Stomach smooth muscle (tissue), 2 donors: ENCODE results near the gene ZMYM3.
"Not testable (repeated sequence)": the region's sequence is repeated elsewhere in the genome, so short reads cannot be mapped to it uniquely, and the experiment has no call there.

Source experiments
- H3K27ac ChIP-seq: one replicate; pipeline ENCODE4 v1.7.0; 2013; ENCODE audit warnings: mild to moderate bottlenecking, low read length, inconsistent platforms
- H3K27me3 ChIP-seq, 2 donors: one replicate each; pipeline ENCODE4 v1.7.0; 2013; ENCODE audit warnings: low read length in 2 of 2; ENCODE audit not compliant: insufficient read depth in 2 of 2, control insufficient read depth in 1 of 2
- H3K36me3 ChIP-seq, 2 donors: one replicate each; pipeline ENCODE4 v1.7.0; 2013; ENCODE audit warnings: low read length in 2 of 2; ENCODE audit not compliant: control insufficient read depth in 2 of 2, insufficient read depth in 2 of 2
- H3K4me1 ChIP-seq: one replicate; pipeline ENCODE4 v1.7.0; 2013; ENCODE audit warnings: low read length; ENCODE audit not compliant: control insufficient read depth, insufficient read depth
- H3K4me3 ChIP-seq, 2 donors: one replicate each; pipeline ENCODE4 v1.7.0; 2013; ENCODE audit warnings: low read length in 2 of 2
- H3K9ac ChIP-seq, 2 donors: one replicate each; pipeline ENCODE4 v1.7.0; 2013; ENCODE audit warnings: low read length in 2 of 2, mild to moderate bottlenecking in 1 of 2
- H3K9me3 ChIP-seq, 2 donors: one replicate each; pipeline ENCODE4 v1.7.0; 2013; ENCODE audit warnings: low read length in 2 of 2; ENCODE audit not compliant: control insufficient read depth in 2 of 2
- donor health status: healthy.
- donor health status: Pancreatic carcinoma.

ZMYM3 gene

GRCh38 chrX:71254092-71254963 is at the start of gene ZMYM3:
Gene ZMYM3 (minus strand): TSS chrX:71254140. CDS start chrX:71253255, 885 bp downstream.
- Histone ChIP-seq H3K4me3 (peak within 1 kb of the TSS; percentile 70 to 79), H3K36me3 (peaks cover 0 to 4% of the 10 kb centered on the region in 2 donors), H3K27ac (peak within 1 kb of the TSS; percentile 84), H3K9me3 (no peaks in the 10 kb centered on the region), H3K27me3 (peaks cover 0 to 8% of the 10 kb centered on the region in 2 donors), H3K9ac (peak within 1 kb of the TSS; percentile 74 to 79), H3K4me1 (peaks cover 20% of the 10 kb centered on the region)

DNA sequence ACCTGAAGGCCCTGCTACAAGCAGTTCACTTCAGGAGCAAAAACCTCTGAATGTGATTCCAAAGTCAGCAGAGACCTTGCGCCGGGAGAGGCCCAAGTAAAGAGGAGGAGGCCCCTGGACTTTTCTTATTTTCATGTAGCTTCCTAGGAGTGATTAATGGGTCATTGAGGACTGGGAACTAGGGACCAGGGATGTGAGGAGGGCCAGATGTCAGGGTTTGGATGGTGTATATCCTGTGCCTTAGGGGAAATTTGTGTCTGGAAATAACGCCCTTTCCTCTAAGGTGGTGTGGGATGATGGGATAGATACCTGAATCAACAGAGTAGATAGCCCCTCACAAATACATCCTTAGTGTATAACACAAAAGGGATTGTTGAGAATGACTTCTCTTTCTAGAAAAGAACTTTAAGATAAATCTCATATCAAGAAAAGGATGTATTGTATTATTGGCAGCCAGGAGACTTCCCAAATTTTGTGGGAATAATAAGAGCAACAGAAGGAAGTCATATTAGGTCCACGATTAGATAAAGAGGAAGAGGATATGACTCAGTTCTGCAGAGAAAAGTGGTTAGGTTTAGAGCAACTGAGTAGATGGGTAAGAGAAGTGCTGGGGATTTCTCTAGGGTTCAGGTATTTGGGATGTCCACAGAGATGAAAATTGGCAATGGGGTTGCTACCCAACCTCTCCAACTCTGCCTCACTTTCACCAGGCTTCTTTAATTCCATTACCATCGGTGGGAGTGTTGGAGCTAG is 48.7 kb upstream of the ZMYM3 start:
- peak overlapping the region; percentile 54 to 69 for H3K4me3 ChIP-seq

DNA sequence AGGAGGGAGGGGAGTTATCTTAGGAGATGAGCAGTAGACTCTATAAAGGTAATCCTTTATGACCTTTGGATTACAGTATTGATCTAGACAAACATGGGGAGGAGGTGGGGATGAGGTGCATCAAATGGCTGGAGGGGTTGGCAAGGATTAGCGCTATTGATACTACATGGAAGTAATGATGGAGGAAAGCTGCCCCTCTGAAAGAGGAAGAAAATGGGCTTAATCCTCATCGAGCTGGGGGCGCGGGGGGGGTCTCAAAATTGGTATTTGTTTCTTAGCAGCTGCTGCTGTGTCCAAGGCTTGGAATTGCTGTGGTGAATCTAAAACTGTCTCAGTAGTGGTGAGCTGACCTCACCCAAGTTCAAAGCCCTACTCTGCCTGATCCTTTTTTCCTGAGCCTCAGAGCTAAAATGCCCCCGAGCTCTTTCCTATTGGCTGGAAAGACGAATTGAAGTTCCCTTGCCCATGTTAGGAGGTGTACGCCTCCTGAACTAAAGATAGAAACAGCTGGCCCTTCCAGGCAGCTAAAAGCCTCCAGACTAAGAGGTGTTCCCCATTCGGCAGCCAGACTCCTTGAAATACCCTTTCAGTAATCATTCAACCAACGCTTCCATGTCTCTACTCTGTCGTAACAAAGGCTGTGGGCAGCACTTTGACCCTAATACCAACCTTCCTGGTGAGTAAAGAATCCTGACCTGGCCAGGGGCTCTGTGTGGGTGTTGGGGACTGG is 47.4 kb upstream of the ZMYM3 start, which contains the start of gene ITGB1BP2:
ITGB1BP2 (plus strand) TSS at position 556 of the 730 bp plus-strand sequence; CDS start at position 613, 57 bp downstream.
- no peaks in the 10 kb centered on the region for H3K9me3 ChIP-seq
- H3K9ac ChIP-seq = peak within 1 kb of the TSS; percentile 61 to 64
- H3K4me3 ChIP-seq = peak within 1 kb of the TSS; percentile 54 to 69
- peaks cover 11% of the 10 kb centered on the region for H3K4me1 ChIP-seq
- H3K36me3 ChIP-seq = peaks cover 23 to 33% of the 10 kb centered on the region in 2 donors
- H3K27me3 ChIP-seq = no peaks in the 10 kb centered on the region
- H3K27ac ChIP-seq = peak within 1 kb of the TSS; percentile 58

More for the DNA sequence above, 48.7 kb upstream of the ZMYM3 start:
- Histone ChIP-seq H3K9ac (peak overlapping the region; percentile 42 to 61), H3K36me3 (peaks cover 15 to 21% of the 10 kb centered on the region in 2 donors), H3K9me3 (no peaks in the 10 kb centered on the region), H3K27ac (peak overlapping the region; percentile 58), H3K27me3 (no peaks in the 10 kb centered on the region), H3K4me1 (peaks cover 11% of the 10 kb centered on the region)

DNA sequence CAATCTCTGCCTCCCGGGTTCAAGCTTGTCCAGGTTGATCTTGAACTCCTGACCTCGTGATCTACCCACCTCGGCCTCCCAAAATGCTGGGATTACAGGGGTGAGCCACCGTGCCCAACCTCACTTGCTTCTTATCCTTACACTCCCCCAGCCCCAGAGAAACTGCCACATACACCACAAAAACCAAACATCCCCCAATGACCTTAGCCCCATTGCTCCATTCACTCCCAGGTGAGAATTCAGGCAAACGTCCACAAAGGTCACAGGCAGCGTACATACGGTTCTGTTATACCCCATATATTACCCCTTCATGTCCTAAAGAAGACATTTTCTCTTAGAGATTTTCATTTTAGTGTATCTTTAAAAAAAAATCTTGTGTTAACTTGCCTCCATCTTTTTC is 46.6 kb upstream of the ZMYM3 start:
- peaks cover 24 to 32% of the 10 kb centered on the region in 2 donors for H3K36me3 ChIP-seq

GRCh38 chrX:71300064-71300463 is 46.1 kb upstream of the ZMYM3 start:
- H3K9me3 ChIP-seq, H3K27me3 ChIP-seq, H3K4me3 ChIP-seq, H3K27ac ChIP-seq, H3K9ac ChIP-seq: not testable (repeated sequence)
- Histone ChIP-seq H3K36me3 (peaks cover 24 to 28% of the 10 kb centered on the region in 2 donors), H3K4me1 (peaks cover 11% of the 10 kb centered on the region)

More for the DNA sequence above, 46.6 kb upstream of the ZMYM3 start:
- H3K9ac ChIP-seq, H3K4me3 ChIP-seq, H3K27ac ChIP-seq, H3K9me3 ChIP-seq, H3K27me3 ChIP-seq: not testable (repeated sequence)
- H3K4me1 ChIP-seq = peaks cover 11% of the 10 kb centered on the region

DNA sequence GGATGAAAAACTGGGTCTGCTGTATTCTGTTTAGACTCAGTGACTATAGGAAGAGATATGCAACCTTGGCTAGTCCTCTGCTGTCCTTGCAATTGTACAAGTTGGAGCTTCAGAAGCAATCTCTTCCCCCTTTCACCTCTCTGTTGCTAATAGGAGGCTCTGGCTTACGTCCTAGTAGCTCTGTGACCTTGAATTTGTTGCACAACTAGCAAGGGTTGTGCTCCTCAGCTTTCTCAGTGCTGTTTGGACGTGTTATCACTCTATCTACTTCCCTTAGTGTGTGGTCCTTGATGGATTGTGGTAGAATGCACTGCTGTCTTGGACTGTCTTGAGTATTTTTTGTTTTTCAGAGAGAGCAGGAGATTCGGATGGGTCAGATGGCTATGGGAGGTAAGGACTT is 44.2 kb upstream of the ZMYM3 start:
- no peak overlapping the region for H3K4me3 ChIP-seq
- no peaks in the 10 kb centered on the region for H3K9me3 ChIP-seq
- no peak overlapping the region for H3K27ac ChIP-seq
- no peaks in the 10 kb centered on the region for H3K27me3 ChIP-seq
- peaks cover 5% of the 10 kb centered on the region for H3K4me1 ChIP-seq
- peaks cover 25 to 34% of the 10 kb centered on the region in 2 donors for H3K36me3 ChIP-seq
- no peak overlapping the region for H3K9ac ChIP-seq

GRCh38 chrX:71296806-71297205 is 42.9 kb upstream of the ZMYM3 start:
- Histone ChIP-seq H3K4me3 (no peak overlapping the region), H3K27me3 (no peaks in the 10 kb centered on the region), H3K4me1 (peaks cover 5% of the 10 kb centered on the region), H3K9ac (no peak overlapping the region), H3K36me3 (peaks cover 28 to 38% of the 10 kb centered on the region in 2 donors), H3K9me3 (no peaks in the 10 kb centered on the region), H3K27ac (no peak overlapping the region)

DNA sequence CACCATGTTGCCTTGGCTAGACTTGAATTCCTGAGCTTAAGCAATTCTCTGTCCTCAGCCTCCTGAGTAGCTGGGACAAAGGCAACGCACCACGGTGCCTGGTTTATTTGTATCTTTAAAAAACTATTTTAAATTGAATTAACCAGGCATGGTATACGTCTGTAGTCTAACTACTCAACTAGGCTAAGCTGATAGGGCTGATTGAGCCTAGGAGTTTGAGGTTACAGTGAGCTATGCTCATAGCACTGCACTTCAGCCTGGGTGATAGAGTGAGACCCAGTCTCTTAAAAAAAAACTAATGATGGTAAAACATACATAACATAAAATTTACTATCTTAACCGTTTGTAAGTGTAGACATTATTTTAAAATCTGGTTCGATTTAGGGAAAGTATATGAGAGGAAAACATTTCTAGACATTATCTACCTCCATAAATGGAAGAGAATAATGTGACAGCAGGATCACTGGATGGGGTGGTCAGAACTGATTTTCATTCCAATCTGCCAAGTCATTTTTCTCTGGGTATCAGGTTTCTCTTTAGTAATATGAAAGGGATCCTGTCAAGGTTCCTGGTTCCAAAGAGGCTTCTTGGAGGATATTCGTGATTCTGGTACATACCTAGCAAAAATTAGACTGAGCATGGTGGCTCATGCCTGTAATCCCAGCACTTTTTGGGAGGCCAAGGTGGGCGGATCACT is 38.9 kb upstream of the ZMYM3 start:
- no peak overlapping the region for H3K27ac ChIP-seq
- H3K4me3 ChIP-seq = no peak overlapping the region

DNA sequence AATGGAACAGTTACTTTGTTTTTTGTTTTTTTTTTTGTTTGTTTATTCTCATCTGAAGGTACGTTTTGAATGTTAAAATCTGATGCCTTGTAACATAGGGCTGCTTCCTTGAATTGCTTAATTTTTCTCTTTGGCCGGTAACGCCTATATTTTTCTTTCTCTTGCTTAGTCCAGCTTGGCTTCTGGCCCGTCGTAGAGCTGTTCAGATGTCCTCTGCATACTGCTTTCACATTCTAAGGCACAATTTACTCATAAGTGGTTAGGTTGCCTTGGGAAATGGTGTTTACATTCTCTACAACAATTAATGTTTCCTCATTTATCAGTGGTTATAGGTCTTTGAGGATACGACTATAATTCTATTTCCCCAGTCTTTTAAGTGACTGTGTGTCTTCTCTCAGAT is 37.4 kb upstream of the ZMYM3 start:
- Histone ChIP-seq H3K27me3 (no peaks in the 10 kb centered on the region), H3K4me3 (no peak overlapping the region), H3K27ac (no peak overlapping the region), H3K9ac (no peak overlapping the region), H3K36me3 (peaks cover 12 to 18% of the 10 kb centered on the region in 2 donors), H3K9me3 (no peaks in the 10 kb centered on the region), H3K4me1 (no peaks in the 10 kb centered on the region)

More for the DNA sequence above, 38.9 kb upstream of the ZMYM3 start:
- Histone ChIP-seq H3K36me3 (peaks cover 21 to 32% of the 10 kb centered on the region in 2 donors), H3K4me1 (no peaks in the 10 kb centered on the region), H3K9me3 (no peaks in the 10 kb centered on the region), H3K27me3 (no peaks in the 10 kb centered on the region), H3K9ac (no peak overlapping the region)

DNA sequence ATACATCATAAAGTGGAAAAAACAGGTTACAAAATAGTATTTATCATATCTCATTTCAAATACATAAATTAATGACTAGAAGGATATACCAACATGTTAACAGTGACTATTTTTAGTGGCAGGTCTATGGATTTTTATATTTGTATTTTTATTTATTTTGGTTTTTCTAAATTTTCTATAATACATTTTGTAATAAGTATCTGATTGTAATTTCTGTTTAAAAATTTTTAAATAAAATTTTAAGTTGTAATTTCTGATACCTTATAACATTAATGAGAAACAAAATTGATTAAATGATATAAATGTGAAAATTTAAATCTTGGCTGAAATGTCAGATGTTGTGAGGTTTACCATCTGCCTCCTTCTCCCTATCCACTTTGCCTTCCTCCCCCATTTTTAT is 32.0 kb upstream of the ZMYM3 start:
- no peak overlapping the region for H3K27ac ChIP-seq
- peak overlapping the region in 1 of 2 donors; percentile 1 for H3K9ac ChIP-seq
- H3K4me1 ChIP-seq = no peaks in the 10 kb centered on the region
- H3K9me3 ChIP-seq = no peaks in the 10 kb centered on the region
- no peaks in the 10 kb centered on the region for H3K27me3 ChIP-seq
- H3K36me3 ChIP-seq = peaks cover 0 to 3% of the 10 kb centered on the region in 2 donors
- no peak overlapping the region for H3K4me3 ChIP-seq
